HG02973 (cell line): ENCODE data around the gene SEMA4C.

Experiments used
- ATAC-seq: cut with Tn5 transposase; IDR thresholded peaks from one replicate; pipeline ENCODE4 v1.9.1; 2021; ENCODE audit warnings: moderate library complexity; ENCODE audit not compliant: unreplicated experiment

SEMA4C gene

GRCh38 chr2:96882906-96883305 lies 13.0 kb upstream of the SEMA4C start:
- ATAC-seq = no peak

- ATAC-seq = no peak
Measured at GRCh38 chr2:96882230-96882629, 12.3 kb upstream of the SEMA4C start.

DNA sequence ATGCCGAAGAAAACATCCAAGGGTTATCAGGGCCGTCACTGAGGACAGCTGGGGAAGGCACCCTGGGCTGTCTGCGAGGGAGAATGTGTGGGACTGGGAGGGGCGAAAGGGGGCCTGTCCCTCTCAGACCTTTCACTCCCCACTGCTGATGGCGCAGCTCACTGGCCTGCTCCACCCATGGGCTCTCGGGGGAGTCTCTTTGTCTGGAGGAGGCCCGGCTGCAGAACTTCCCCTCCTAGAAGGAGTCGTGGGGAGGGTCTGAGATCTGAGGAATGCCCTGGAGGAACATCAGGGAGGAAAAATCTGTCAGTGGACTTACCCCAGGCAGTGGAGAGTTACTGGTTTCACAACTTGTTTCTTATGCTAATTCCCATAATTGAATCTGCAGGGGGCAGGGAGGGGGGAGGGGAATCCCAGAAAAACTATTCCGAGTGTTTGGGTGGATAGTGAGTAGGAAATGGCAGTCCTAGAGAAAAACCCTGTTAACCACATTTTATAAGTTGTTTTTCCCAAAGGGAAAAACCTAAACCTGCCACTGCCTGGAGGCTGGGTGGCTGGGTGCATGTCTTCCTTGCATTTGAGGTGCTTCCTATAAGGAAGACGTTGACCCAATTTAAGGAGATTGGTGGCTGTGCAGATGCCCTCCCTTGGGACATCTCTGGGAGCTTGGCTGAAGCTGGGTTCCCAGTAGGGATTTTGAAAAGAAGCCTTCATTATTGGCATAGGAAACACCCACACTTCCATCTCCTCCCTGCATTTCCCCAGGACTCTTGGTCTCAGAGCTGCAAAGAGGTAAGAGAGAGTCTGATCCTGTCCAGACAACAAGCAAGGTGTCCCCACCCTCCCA lies 11.7 kb upstream of the SEMA4C start:
- ATAC-seq = no peak

- ATAC-seq = no peak
Measured at GRCh38 chr2:96880891-96881273, 11.0 kb upstream of the SEMA4C start.

DNA sequence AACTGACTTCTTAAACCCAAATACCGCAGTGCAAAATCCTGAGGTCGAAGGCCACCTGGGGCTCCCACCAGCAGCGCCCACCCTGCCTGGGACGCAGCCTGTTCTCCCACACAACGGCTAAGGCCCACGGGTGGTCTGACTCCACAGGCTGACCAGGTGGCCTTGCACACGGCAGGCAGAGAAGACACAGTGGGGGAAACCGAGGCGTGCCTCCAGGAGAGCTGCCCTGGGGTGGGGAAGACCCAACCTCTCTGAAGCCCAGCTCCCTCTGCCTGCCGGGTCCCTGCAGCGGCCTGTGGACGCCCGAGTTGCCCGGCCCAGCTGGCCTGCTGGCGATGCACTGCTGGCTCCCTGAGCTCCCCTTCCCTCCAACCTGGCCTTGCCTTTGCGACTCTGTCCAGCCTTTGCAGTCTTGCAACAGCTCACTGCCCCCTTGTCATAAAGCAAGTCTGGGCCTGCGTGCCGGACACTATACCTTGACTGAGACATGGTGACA lies 9.7 kb upstream of the SEMA4C start:
- no peak for ATAC-seq

DNA sequence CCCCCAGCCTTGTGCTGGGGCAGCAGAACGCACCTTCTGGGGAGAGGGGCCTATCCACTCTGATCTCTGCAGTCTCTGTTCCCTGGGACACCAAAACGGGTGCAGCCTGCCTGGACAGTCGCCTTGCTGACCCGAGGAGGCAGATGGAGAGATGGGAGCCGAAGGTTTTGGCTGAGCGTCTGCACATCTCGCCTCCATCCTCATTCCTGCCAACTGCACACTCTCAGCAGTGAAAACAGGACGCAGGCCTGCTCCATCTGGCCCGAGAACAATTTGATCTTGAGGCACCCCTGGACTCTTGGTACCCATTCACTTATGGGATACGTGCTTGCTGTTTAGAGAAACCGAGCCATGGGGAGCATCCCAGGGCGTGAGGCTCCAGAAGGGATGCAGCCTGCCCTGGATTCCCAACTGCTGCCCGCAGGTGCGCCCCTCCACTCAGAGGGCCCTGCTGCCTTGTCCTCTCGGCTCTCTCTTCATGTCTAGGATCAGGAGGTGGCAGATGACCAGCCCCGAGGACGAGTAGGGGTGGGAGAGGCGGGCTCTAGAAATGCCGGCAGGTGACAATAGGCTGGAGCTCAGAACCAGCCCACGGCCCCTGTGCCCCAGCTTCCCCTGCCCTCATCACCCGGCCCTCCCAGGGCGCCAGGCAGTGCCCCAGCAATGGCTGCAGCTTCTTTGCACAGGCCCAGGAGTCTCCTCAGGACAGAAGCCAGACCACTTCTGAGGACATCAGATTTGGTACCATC lies 9.1 kb upstream of the SEMA4C start:
- no peak for ATAC-seq

GRCh38 chr2:96878171-96878570 lies 8.3 kb upstream of the SEMA4C start:
- no peak for ATAC-seq

GRCh38 chr2:96877631-96878092 lies 7.8 kb upstream of the SEMA4C start:
- ATAC-seq = no peak

- no peak for ATAC-seq
Measured at GRCh38 chr2:96877042-96877451, 7.2 kb upstream of the SEMA4C start.

GRCh38 chr2:96876269-96877041 lies 6.6 kb upstream of the SEMA4C start:
- ATAC-seq = no peak

DNA sequence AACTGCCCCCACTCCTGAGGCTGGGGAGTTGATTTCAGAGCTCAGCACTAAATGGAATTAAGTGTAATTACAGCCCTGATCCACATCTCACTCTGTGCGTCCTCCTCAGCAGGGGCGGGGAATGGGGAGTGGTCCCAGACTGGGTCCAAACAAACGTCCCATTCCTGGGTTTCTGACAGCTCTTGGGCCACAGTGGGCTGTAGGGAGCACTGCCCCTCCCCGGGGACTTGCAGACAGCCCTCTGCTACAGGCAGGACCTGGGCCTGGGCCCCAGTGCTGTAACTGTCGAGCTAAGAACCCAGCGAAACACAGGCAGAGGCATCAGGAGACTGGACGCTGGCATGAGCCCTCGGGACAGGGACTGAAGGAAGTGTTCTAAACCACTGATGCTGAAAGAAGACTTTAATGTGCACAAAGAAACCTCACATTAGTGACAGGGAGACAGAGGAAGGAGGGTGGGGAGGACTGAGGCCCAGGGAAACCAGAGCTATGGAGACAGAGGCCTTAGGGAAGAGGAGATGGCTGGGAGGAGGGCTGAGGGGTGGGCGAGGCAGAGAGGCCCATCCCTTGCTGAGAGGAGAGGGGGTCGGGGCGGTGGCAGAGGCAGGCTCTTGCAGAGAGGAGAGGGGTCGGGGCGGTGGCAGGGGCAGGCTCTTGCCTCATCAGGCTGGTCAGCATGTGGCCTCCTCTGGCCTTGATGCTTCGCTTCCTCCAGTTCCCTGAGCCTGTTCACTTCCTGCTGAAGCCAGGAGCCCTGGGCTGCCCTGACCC lies 5.8 kb upstream of the SEMA4C start:
- no peak for ATAC-seq

- ATAC-seq = peak; percentile 42
Measured at GRCh38 chr2:96874198-96874831, 4.4 kb upstream of the SEMA4C start.

DNA sequence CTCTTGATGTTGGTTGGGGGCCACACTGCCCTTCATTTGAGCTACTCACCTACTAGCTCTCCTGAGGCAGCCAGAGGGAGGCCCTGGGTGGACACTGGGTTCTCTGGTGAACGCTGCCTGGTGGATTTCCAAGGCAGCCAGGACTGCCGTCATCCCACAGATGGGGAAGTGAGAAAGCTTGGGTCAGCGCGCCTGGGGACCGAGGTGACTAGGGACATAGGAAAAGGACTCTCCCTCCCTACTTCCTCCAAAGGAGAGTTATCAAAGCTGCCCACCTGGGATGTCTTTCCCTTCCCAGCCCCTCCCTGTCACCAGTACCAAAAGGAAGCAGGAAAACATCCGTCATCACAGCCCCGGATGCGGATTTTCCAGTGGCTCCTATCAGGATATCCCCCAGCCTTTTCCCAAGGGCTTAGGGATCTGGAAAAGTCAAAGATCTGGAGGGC lies 3.8 kb upstream of the SEMA4C start:
- no peak for ATAC-seq

GRCh38 chr2:96872591-96873349 lies 2.9 kb upstream of the SEMA4C start:
- no peak for ATAC-seq

DNA sequence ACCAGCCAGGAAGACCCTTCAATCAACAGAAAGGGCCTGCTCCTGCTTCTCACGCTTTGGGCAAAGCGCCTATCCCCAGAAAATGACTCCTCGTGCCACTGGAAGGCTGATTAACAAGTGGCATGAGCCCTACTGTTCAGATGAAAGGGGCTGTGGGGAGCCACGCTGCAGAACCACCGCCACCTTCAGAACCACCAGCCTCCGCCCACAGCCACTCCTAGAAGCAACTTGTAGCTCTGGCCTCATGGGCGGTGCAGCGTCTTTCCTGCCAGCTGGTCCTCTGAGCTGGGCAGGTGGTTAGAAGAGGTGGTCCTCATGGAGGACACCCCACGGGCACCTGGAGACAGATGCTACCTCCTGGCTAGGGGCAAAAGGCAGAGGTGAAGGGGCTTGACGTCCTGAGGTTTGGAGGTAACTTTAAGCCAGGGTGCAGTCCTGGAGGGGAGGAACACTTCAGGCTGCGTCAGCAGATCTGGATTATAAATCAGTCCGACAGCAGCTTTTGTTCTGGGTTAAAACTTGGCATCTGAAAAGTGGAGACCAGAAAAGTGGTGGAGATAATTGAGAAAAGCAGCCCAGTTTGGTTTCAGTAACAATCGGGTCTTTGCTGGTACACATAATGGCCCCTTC lies 861 bp upstream of the SEMA4C start:
- no peak for ATAC-seq

- ATAC-seq = no peak
Measured at GRCh38 chr2:96869281-96869821, 529 bp downstream of the SEMA4C start.

DNA sequence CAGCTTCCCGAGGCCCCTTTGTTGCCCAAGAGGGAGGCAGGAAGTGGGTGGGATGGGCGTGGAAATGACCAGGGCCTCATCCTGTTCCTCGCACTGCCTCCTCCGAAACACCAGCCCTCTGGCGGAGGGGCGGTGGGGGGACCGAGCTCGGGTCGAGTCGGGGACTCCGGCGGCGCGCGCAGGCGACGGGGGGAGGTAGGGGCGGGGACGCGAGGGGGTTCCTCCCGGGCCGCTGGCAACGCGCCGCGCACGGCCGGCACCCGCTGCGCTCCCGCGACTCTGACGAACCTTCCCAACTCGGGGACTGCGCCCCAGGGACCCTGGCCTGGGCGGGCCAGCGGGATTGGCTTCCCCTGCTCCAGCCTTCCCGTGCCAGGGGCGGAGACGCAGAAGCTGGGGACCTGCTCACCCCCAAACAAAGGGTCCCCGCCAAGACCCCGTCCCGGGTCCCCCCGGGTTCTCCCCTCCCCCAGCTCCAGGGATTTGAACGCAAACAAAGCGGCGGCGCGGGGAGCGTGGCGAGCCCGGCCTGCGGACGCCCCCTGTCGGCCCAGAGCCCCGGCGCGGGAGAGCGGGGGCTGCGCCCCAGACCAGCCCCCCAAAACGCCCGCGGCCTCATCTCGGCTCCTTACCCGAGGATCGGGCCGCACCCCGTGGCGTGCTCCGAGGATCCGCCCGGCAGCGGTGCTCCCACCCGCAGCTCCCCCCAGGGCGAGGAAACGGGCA lies 1.2 kb downstream of the SEMA4C start:
- ATAC-seq = no peak
